22Rv1 (cell line): ENCODE measurements around the gene HBS1L.

ENCODE experiments used
- H3K27ac ChIP-seq: fragments of 450-650 bp; 2 replicates; pipeline ENCODE4 v1.5.1; 2017
- ZFX ChIP-seq: fragments of 450-650 bp; IDR thresholded peaks from 2 replicates; pipeline ENCODE4 v1.6.1; 2017; ENCODE audit warnings: antibody characterized with exemption, borderline replicate concordance
- TF ChIP-seq, protein P1 (sequence below): fragments of 450-650 bp; IDR thresholded peaks from 2 replicates; pipeline ENCODE4 v1.5.1; 2017; ENCODE audit warnings: mild to moderate bottlenecking

HBS1L gene

DNA sequence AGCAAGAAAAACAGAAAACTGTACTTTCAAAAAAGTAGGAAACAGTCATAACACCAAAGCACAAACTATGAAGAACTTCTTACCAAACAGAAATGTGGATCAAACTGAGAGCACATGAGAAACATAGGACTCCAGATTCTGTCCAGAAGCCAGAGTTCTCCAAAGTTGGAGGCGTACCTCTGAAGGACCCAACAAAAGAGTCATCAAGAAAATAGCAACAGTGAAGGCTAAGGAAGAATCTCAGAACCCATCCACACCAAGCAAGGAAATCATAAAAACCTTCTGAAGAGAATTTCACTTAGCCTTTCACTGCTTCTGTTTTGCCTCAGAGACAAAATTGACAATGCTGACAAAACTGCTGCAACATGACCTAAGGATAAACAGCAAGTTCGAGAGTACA is 29.4 kb downstream of the HBS1L start:
- H3K27ac ChIP-seq: no peak overlapping the region
- no peak for TF ChIP-seq ZFX
- TF ChIP-seq, protein P1, sequence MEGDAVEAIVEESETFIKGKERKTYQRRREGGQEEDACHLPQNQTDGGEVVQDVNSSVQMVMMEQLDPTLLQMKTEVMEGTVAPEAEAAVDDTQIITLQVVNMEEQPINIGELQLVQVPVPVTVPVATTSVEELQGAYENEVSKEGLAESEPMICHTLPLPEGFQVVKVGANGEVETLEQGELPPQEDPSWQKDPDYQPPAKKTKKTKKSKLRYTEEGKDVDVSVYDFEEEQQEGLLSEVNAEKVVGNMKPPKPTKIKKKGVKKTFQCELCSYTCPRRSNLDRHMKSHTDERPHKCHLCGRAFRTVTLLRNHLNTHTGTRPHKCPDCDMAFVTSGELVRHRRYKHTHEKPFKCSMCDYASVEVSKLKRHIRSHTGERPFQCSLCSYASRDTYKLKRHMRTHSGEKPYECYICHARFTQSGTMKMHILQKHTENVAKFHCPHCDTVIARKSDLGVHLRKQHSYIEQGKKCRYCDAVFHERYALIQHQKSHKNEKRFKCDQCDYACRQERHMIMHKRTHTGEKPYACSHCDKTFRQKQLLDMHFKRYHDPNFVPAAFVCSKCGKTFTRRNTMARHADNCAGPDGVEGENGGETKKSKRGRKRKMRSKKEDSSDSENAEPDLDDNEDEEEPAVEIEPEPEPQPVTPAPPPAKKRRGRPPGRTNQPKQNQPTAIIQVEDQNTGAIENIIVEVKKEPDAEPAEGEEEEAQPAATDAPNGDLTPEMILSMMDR: no peak

DNA sequence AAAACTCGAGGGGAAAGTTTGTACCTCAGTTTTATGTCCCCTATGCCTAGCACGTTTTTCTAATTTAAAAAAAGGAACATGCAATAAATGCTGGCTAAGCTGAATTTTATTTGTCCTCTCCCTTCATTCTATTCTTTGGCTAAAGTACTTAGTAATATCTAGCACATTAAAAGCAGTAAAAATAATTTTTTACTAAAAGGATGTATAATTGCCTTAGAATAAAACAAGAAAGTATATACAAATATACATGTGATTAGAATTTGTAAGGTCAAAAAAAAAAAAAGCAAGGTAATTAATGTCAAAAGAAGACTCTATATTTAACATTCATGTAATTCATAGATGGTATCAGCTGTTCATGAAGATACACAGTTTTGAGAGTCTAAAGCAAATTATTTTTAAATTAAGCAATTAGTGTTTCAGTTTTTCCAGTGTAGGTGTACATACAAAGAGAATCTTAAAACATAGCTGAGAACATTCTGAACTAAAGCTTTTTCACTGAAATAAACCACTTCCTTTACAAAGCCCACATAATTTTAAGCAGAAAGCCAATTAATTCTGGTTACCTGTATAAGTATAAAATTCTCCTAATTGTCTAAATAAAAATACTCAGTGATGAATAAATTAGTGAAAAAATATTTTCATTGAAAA is 32.4 kb downstream of the HBS1L start:
- TF ChIP-seq, protein P1: no peak
- TF ChIP-seq ZFX: no peak
- no peak overlapping the region for H3K27ac ChIP-seq

DNA sequence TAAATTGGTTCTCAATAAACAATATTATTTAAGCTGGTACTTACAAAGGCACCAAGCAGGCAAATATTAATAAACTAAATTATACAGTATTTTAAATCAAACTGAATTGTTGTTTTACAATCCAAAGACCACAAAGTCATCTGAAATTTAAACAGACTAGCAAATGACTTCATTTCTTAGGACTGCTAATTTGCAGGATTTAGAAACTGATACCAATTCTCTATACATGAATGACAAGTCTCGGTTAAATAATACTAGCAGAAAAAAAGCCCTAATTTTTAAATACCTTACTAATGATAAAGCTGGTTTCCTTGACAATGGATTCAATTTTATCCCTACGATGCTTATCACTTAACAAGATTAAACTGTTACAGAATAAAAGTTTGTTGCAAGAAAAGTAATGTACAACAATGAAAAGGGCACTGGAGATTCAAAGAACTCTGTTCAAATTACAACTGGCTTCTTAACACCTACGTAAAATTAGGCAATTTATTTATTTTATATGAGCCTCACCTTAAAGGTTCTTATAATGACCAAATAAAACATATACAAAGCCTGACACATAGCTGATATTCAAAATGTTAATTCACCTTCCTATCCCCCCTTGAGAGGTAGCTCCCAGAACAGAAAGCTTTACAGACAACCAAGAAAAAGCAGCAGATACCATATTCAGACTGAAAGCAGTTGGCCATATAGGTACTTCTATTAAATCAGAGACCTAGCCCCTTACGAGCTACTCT is 33.1 kb downstream of the HBS1L start:
- no peak for TF ChIP-seq ZFX
- TF ChIP-seq, protein P1: no peak
- no peak overlapping the region for H3K27ac ChIP-seq

DNA sequence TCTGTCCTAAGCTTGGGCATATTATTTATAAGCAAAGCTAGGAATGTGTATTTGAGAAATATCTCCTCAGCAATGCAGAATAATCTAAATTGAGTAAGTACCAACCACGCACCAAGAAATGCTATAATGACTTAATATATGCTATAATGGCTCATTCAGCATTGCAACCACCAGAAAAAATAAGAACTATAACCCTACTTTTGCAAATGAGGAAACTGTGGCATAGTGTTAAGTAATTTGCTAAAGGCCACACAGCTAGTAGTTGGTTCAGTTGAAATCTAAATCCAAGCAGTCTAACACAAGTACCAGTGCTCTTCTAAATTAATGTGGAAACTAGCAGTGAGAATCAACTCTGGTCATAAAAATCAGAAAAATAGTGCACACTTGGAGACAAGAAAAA is 35.7 kb downstream of the HBS1L start:
- TF ChIP-seq ZFX: no peak
- TF ChIP-seq, protein P1: no peak
- H3K27ac ChIP-seq: no peak overlapping the region

DNA sequence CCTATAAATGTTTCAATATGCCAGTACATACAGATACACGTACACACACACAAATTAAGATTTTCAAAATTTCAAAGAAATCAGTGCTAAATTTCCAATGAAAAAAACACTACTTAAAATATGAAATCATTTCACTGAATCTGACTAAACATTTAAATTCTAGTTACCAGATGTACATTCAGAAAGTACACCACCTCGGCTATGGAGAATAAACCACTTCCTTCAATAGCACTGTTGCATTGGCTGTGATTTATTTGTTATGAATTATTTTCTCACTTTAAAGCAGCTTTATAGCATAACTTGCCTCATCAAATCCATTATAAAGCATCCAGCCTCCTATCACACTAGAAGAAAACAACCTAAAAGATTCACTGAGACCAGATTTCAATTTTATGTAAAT is 36.6 kb downstream of the HBS1L start:
- TF ChIP-seq ZFX: no peak
- TF ChIP-seq, protein P1: no peak
- H3K27ac ChIP-seq: no peak overlapping the region

DNA sequence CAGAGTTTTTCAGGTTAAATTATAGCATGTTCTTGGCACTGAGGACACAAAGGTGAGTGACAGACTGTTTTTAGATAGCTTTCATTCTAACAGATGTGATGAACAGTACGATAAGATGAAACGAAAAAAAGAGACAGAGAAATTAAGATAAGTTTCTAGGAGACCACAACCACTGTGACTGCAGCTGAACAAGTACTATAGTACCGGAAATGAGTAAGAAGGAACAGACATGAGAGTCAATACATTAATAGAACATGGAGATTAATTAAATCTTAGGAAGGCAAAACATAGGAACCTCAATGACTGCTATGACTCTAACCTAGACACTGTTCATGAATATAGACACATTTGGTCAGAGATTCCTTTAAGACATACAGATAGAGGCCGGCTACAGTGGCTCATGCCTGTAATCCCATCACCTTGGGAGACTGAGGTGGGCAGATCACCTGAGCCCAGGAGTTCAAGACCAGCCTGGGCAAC is 40.2 kb downstream of the HBS1L start:
- H3K27ac ChIP-seq: no peak overlapping the region
- TF ChIP-seq, protein P1: no peak
- TF ChIP-seq ZFX: no peak

DNA sequence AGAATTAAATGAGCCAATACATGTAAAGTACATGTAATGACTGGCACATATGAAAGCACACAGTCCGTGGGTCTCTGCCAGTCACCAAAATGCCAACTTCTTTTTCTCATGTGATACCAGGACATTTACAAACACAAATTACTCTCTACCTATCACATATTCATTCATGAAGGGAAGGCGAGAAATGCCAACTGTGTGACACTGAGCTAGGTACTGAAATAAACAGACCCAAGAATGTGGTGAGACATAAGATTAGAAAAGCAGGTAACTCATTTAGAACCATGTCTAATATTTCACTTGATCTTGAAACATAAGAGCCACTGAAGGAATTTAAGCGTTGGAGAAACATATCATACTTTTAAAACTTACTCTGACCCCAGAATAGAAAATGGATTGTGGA is 41.4 kb downstream of the HBS1L start:
- H3K27ac ChIP-seq: no peak overlapping the region
- TF ChIP-seq ZFX: no peak
- TF ChIP-seq, protein P1: no peak
